HG03108 (cell line): ENCODE data around the gene SNED1.

Experiments used
- ATAC-seq: cut with Tn5 transposase; IDR thresholded peaks from one replicate; pipeline ENCODE4 v1.9.1; 2021; ENCODE audit warnings: moderate library complexity; ENCODE audit not compliant: unreplicated experiment

Gene SNED1

GRCh38 chr2:241123816-241124536 lies 125.6 kb downstream of the SNED1 start:
- no peak for ATAC-seq

DNA sequence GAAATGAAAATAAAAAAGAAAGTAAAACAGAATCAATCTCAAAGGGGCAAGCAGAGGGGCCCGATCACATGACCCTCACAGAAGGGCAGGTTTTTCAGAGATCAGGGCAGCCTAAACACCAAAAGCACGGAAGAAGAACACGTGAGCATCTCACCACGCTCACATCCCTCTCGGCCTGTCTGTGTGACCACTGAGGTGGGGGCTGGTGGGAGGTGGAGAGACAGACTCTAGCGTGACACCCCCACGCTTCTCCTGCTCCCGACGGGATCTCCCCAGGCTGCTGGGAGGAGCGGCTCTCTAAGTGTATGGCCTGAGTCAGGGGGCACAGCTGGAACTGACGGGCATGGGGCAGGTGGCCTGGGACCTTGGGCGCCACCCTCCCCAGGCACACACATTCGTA lies 127.2 kb downstream of the SNED1 start:
- ATAC-seq, result no peak

GRCh38 chr2:241126201-241126611 lies 127.8 kb downstream of the SNED1 start:
- ATAC-seq, result no peak

- no peak for ATAC-seq
These were observed 128.4 kb downstream of the SNED1 start for GRCh38 chr2:241126771-241127202.

- no peak for ATAC-seq
These were observed 129.8 kb downstream of the SNED1 start for GRCh38 chr2:241128266-241128665.

DNA sequence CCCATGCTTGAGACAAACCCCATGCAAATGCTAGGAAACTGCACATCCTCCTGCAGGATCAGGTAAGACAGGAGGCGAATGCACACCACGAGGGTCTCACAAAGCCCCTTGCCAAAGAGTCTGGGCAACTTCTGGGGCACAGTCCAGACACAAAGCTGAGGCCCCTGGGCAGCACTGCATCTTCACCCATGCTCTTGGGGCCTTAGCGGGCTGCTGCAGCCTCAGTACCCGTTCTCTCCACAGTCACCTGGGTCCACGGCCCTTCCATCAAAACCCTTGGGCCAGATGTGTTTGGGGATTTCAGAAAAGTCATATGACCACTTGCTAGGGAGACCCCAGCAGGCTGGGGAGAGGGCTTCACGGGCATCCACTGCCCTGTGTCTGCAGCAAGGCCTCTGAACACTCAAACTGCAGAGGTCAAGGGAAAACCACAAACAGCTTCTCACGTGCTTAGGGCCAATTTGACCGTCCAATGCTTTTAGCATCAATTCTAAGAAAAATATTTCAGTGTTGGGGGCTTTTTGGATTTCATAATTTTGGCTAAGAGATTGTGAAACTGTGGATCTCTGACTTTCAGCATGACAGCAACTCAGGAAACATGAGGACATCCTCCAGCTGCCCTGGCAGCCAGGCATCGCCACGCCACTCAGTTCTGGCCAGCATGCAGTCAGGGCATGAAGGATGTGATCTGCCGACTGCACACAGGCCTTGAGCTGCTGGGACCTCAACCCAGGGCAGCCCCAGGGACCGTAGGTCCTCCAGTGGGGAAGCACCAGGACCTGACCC lies 130.9 kb downstream of the SNED1 start:
- no peak for ATAC-seq

GRCh38 chr2:241130316-241130715 lies 131.9 kb downstream of the SNED1 start:
- no peak for ATAC-seq

DNA sequence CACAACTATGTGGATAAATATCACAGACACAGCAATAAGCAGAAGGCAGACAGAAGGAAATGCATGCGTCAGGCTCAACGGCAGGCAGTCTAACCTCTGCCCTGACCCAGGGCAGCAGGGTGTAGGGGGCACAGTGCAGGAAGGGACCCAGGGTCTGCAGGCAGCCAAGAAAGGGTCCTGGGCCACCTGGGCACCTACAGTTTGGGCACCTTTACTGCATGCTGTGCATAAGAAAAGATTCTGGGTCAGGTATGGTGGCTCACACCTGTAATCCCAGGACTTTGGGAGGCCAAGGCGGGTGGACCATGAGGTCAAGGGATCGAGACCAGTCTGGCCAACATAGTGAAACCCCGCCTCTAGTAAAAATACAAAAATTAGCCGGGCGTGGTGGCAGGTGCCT lies 133.1 kb downstream of the SNED1 start:
- no peak for ATAC-seq

DNA sequence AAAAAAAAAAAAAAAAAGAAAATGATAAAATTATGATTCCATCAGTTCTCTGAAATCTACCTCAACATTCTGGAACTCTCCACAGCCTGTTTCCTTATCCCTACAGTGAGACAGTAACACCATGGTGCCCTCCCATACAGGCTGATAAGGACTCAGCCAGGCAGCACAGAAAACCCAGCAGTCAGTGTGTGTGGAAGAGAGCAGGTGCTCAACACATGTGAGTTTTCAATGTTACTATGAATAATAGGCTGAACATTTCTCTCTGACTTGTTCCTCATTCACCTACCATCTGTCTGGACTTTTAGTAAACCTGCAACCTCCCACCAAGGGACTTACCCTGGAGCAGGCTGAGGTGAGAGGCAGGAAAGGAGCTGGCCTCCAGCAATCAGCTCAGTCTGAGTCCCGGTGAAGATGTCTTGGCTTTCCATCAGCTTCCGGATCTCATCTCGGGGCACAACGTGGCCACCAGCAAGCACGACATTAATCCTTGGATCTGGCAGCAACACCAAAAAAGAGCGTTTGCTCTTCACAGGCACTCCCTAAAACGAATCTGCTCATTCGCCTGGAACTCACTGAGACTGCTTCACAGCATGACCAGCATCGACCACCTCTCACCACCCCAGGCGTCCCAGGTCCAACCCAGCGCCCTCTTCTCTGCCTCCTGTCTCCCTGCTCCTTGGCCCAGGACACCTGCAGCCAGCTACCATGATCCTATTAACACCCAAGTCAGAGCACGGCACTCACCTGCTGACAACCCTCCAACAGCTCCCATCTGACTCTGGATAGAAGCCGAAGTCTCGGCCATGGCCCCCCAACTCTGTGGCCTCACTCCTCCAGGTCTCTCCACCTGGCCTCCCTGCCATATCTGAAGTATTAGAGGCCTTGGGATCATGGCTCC lies 134.4 kb downstream of the SNED1 start:
- no peak for ATAC-seq

GRCh38 chr2:241133436-241133820 lies 135.0 kb downstream of the SNED1 start:
- no peak for ATAC-seq

DNA sequence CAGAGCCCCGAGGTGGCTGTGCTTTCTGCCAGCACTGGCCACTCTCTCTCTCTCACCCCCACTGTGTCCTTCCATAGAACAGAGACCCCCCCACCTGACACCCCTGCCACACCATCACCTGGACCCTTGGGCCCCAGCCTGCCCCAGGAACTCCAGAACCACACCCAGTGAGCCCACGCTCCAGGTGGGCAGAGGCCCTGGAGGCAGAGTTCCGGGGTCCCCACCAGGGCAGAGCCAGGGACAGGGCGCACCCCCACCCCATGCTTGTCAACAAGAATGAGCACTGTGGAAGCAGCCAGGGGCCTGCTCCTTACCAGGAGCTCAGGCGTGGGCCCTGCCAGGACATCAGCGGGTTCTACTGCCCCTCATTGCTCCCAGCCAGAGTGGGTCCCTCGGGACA lies 136.3 kb downstream of the SNED1 start:
- no peak for ATAC-seq

- ATAC-seq, result no peak
These were observed 137.3 kb downstream of the SNED1 start for GRCh38 chr2:241135737-241136136.

GRCh38 chr2:241136191-241136590 lies 137.8 kb downstream of the SNED1 start:
- ATAC-seq, result no peak

GRCh38 chr2:241136661-241137260 lies 138.3 kb downstream of the SNED1 start:
- ATAC-seq, result no peak

GRCh38 chr2:241137276-241138190 lies 139.1 kb downstream of the SNED1 start:
- ATAC-seq, result no peak

- no peak for ATAC-seq
These were observed 140.1 kb downstream of the SNED1 start for GRCh38 chr2:241138471-241138870.

- no peak for ATAC-seq
These were observed 141.4 kb downstream of the SNED1 start for GRCh38 chr2:241139531-241140444.

GRCh38 chr2:241140445-241140840 lies 142.0 kb downstream of the SNED1 start:
- ATAC-seq, result no peak

- no peak for ATAC-seq
These were observed 142.9 kb downstream of the SNED1 start for GRCh38 chr2:241141214-241141770.
